Ramos (cell line): ENCODE data around the gene SERPINI1.

Experiments used
- in situ Hi-C: fragments of 300-500 bp; cut with MboI; formaldehyde crosslinking; loops from one replicate; pipeline ENCODE4 v1.14.3; 2022; ENCODE audit warnings: low sequenced_read_pairs; ENCODE audit not compliant: unreplicated experiment

Gene SERPINI1

DNA sequence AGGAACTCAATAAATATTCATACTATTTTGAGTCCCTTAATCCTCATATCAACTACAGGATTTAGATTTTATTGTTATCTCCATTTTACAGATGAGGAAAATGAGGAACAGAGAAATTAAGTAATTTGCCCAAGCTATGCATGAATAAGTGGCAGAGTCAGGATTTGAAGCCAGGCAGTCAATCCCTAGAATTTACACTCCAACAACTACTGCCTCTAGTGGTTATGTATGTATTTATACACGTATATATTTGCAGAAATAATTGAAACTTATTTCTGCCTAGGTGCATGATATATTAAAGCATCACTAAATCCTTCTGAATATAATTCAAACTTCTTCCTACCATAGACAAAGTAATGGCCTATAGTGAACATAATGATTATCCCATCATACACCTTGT, 137.4 kb downstream of the SERPINI1 start:
- in situ Hi-C loops: no loop called here

DNA sequence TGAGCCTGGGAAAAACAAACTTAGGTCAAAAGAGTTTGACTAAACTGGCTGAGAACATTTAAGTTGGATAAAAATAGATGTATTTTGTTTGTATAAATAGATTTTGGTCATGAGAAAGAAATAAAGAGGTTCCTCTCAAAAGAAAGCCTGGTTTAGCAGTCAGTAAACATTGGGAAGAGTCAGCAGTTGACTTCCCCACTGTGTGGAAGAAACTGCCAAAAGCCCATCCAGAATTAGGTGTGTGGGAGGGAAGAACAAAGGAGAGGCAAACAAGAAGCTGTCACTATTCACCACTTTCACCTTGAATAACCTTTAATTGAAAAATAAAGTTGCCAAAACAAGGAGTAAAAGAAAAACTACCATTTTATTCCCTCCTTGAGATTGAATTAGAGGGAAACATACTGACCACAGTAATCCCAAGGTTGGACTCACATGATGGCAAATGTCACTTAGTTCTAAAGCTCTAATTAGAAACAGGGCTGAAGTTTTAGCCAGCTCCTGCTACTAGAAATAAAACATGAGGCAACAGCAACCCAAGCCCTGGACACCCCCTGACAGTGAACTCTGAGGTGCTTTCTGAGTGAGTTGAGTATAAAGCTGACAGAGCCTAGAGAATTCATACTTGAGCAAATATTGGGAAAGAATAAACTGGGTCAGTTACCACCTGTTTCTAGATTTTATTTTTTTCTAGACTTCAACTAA, 139.3 kb downstream of the SERPINI1 start:
- in situ Hi-C loops: no loop called here
